Smooth muscle cell (in vitro differentiated cells): ENCODE measurements around the gene PIR. TPM values are rescaled to one million over a fixed set of nuclear protein-coding genes. Genes with fewer than 3 reads are reported as not detected.

ENCODE experiments used
- DNase-seq: peaks from one replicate; lab custom pipeline; 2025; ENCODE audit not compliant: unreplicated experiment; lab: John Stamatoyannopoulos, UW
- H2AFZ ChIP-seq: fragments of 200-600 bp; sonication (generic); 2 replicates; pipeline ENCODE4 v1.6.0; 2016; ENCODE audit warnings: antibody characterized with exemption, low read depth, mild to moderate bottlenecking
- H3F3A ChIP-seq: fragments of 200-600 bp; sonication (generic); 2 replicates; pipeline ENCODE4 v1.6.0; 2017; ENCODE audit warnings: antibody characterized with exemption, low read depth
- H3K27ac ChIP-seq: fragments of 200-600 bp; sonication (generic); 2 replicates; pipeline ENCODE4 v1.5.1; 2016; ENCODE audit warnings: low read depth, mild to moderate bottlenecking
- H3K27me3 ChIP-seq: fragments of 200-600 bp; sonication (generic); 2 replicates; pipeline ENCODE4 v1.6.1; 2016; ENCODE audit warnings: low read depth, mild to moderate bottlenecking
- H3K36me3 ChIP-seq: fragments of 200-600 bp; sonication (generic); 2 replicates; pipeline ENCODE4 v1.5.1; 2016; ENCODE audit warnings: low read depth
- H3K4me1 ChIP-seq: fragments of 200-600 bp; sonication (generic); 2 replicates; pipeline ENCODE4 v1.5.1; 2016; ENCODE audit warnings: low read depth
- H3K4me2 ChIP-seq: fragments of 200-600 bp; sonication (generic); 2 replicates; pipeline ENCODE4 v1.6.0; 2016; ENCODE audit warnings: mild to moderate bottlenecking
- H3K4me3 ChIP-seq: fragments of 200-600 bp; sonication (generic); 2 replicates; pipeline ENCODE4 v1.5.1; 2016; ENCODE audit warnings: mild to moderate bottlenecking
- H3K79me2 ChIP-seq: fragments of 200-600 bp; sonication (generic); 2 replicates; pipeline ENCODE4 v1.6.0; 2016; ENCODE audit warnings: low read depth, mild to moderate bottlenecking
- H3K9ac ChIP-seq: fragments of 200-600 bp; sonication (generic); 2 replicates; pipeline ENCODE4 v1.6.0; 2016; ENCODE audit warnings: low read depth
- H3K9me3 ChIP-seq: fragments of 200-600 bp; sonication (generic); replicated peaks from 2 replicates; pipeline ENCODE4 v1.5.1; 2016; ENCODE audit warnings: low read depth
- H4K20me1 ChIP-seq: fragments of 200-600 bp; sonication (generic); 2 replicates; pipeline ENCODE4 v1.6.0; 2016; ENCODE audit warnings: low read depth
- CTCF ChIP-seq: fragments of 200-600 bp; sonication (generic); IDR thresholded peaks from 2 replicates; pipeline ENCODE4 v1.5.1; 2017; ENCODE audit warnings: borderline replicate concordance, mild to moderate bottlenecking, antibody characterized with exemption; ENCODE audit not compliant: insufficient read depth, poor library complexity, severe bottlenecking
- WGBS: methylation state at CpG from one replicate; pipeline ENCODE4 v1.1.7; 2016; ENCODE audit warnings: low lambda C conversion rate; 5-methylcytosine and 5-hydroxymethylcytosine counted together
- polyA plus RNA-seq: library from polyadenylated mRNA; unstranded; fragments of >200 nt; fragmentation: Nextera tagmentation; extraction: Ambion mirVana; gene quantifications from 2 replicates; pipeline ENCODE4 v1.2.1, GENCODE V29; 2016
- total RNA-seq: library from RNA; depleted of rRNA; stranded (reverse); fragments of >200 nt; gene quantifications from 2 replicates; pipeline ENCODE4 v1.2.3, GENCODE V29; 2014

PIR gene
- total and polyA plus RNA-seq, 2 experiments from 2014 or later: 9.3 to 14.3 TPM

DNA sequence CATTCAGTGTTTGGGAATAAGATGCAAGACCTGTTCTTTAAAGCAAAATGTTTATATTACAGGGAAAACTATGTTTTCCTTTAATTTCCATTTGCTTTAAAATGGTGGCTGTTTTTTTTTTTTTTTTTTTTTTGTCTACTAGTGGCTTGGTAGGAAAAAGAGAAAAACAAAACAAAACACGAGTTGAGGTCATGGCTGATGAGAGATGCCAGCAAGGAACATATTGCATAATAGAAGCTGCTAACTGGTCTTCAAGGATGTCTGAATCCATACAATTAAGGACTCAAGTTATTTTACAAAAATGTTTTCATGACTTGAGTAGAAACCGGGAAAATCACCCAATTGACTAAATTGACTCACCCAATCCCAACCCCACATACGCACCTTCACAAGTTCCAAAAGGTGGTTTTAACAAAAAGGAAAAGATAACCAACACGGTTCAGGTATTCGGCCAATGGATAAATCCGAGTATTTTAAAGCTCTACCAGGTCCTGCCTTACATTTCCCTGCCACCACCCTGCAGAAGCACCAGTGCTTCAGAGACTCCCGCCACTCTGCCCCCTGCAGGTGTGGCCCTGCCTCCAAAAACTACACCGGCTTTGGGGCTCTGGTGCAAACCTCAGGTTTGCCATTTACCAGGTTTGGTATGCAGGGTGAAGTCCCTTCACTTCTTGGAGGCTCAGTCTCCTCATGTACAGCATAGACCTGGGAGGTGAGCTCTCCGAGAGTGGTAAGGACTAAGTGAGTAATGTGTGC lies 27.1 kb downstream of the PIR start:
- H3F3A ChIP-seq: no peaks in the 10 kb centered on the region
- H2AFZ ChIP-seq: no peak overlapping the region
- H3K27me3 ChIP-seq: no peaks in the 10 kb centered on the region
- no peaks in the 10 kb centered on the region for H3K79me2 ChIP-seq
- H4K20me1 ChIP-seq: no peaks in the 10 kb centered on the region
- H3K4me1 ChIP-seq: no peaks in the 10 kb centered on the region
- no peak overlapping the region for H3K27ac ChIP-seq
- 90% methylated on average over 9 of the region's 9 CpGs for WGBS
- H3K9me3 ChIP-seq: no peaks in the 10 kb centered on the region
- no peak overlapping the region for H3K9ac ChIP-seq
- no peak overlapping the region for H3K4me2 ChIP-seq
- no peak for DNase-seq
- TF ChIP-seq CTCF: no peak
- no peaks in the 10 kb centered on the region for H3K36me3 ChIP-seq
- H3K4me3 ChIP-seq: no peak overlapping the region

DNA sequence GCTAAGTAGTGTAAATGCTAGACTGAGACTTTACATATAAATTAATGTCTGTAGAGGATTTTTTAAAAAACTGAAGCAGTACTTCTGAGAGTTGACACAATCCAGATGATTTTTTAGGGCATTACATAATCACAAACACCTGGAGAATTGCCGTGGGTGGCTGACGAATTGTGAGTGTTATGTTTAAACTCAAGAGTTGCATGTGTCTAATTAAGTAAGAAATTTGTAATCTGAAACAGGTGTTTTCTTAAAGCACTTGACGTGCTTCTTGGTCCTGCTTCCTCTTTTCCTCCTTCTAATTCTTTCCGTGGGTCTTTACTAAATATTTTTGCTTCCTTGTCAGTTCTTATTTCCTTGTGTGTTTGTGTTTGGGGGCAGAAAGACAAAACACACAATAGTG lies 27.8 kb downstream of the PIR start:
- H3K27me3 ChIP-seq: no peaks in the 10 kb centered on the region
- H3K4me1 ChIP-seq: no peaks in the 10 kb centered on the region
- H3K4me2 ChIP-seq: no peak overlapping the region
- H3K79me2 ChIP-seq: no peaks in the 10 kb centered on the region
- 70% methylated on average over 4 of the region's 4 CpGs for WGBS
- no peaks in the 10 kb centered on the region for H3K9me3 ChIP-seq
- H3K9ac ChIP-seq: no peak overlapping the region
- H2AFZ ChIP-seq: no peak overlapping the region
- DNase-seq: no peak
- no peaks in the 10 kb centered on the region for H3K36me3 ChIP-seq
- no peaks in the 10 kb centered on the region for H3F3A ChIP-seq
- H3K4me3 ChIP-seq: no peak overlapping the region
- H3K27ac ChIP-seq: no peak overlapping the region
- no peak for TF ChIP-seq CTCF
- no peaks in the 10 kb centered on the region for H4K20me1 ChIP-seq

DNA sequence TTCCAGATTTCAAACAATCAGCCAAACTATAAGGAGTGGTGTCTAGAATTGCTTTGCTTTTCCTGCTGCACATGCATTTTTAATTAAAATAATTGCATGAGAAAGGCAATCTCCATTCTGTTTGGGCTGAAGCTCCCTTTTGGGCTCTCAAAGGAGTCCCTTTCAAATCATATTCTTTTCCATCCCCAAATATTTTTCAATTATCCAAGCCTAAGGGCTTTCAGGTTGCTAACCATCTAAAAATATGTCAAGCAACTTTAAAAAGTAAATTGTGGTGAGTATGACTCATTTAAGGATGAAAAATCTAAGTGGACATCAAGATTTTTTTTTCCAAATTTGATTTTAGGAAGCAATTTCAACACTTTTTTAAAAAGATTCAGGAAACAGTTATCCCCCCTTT lies 28.4 kb downstream of the PIR start:
- DNase-seq: no peak
- Histone ChIP-seq H3K27me3 (no peaks in the 10 kb centered on the region), H3F3A (no peaks in the 10 kb centered on the region), H3K4me2 (no peak overlapping the region), H2AFZ (no peak overlapping the region), H3K9me3 (no peaks in the 10 kb centered on the region), H3K36me3 (no peaks in the 10 kb centered on the region), H3K79me2 (no peaks in the 10 kb centered on the region), H3K27ac (no peak overlapping the region), H3K9ac (no peak overlapping the region), H3K4me3 (no peak overlapping the region), H3K4me1 (no peaks in the 10 kb centered on the region), H4K20me1 (no peaks in the 10 kb centered on the region)
- TF ChIP-seq CTCF: no peak

DNA sequence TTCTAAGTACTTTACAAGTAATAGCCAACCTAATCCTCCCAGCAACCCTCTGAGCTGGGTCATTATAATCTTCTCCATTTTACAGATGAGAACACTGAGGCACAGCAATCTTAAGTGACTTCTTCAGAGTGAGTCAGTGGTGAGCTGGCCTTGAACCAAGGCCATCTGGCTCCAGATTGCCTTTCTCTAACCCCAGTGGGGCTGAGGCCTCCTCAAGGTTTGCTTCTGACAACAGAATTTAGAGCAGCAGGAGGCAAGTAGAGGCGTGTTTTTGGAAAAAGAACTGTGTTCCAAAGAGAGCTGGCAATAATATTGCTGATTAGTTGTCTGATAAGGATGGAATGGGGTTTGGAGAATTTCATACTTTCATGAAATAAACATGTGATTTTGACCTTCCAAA lies 41.2 kb downstream of the PIR start:
- Histone ChIP-seq H3K4me1 (peaks cover 11% of the 10 kb centered on the region), H3K9ac (no peak overlapping the region), H3K27me3 (no peaks in the 10 kb centered on the region), H3K4me3 (no peak overlapping the region), H4K20me1 (no peaks in the 10 kb centered on the region), H3K4me2 (no peak overlapping the region), H3K36me3 (no peaks in the 10 kb centered on the region), H3K9me3 (no peaks in the 10 kb centered on the region), H3K79me2 (no peaks in the 10 kb centered on the region), H2AFZ (no peak overlapping the region), H3F3A (no peaks in the 10 kb centered on the region), H3K27ac (no peak overlapping the region)
- no peak for DNase-seq
- TF ChIP-seq CTCF: no peak
- WGBS: 94% methylated on average over 1 of the region's 1 CpG
